Uterus (tissue), 2 donors: ENCODE data around the gene NDUFA8.

Experiments
- CTCF ChIP-seq, 4 experiments: fragments of 200-600 bp in 2 of 4; fragments of 450-650 bp in 2 of 4; sonication (generic) in 2 of 4; IDR thresholded peaks; one replicate each; pipeline ENCODE4 v1.5.1; 2016 to 2019; ENCODE audit warnings: antibody characterized with exemption in 4 of 4, mild to moderate bottlenecking in 2 of 4, moderate library complexity in 1 of 4
- POLR2A ChIP-seq, 2 donors: fragments of 450-650 bp; IDR thresholded peaks; one replicate each; pipeline ENCODE4 v1.6.1; 2016; ENCODE audit warnings: antibody characterized with exemption in 2 of 2, mild to moderate bottlenecking in 1 of 2, moderate library complexity in 1 of 2

- TF ChIP-seq POLR2A (IDR thresholded peaks at IDR 0.05) (no peak), CTCF (IDR thresholded peaks at IDR 0.05) (no peak)
Observed at GRCh38 chr9:122100756-122101155, 58.8 kb downstream of the NDUFA8 start.
